GM12878 (cell line): ENCODE data around the gene TMEM138. TPM values are rescaled to one million over a fixed set of nuclear protein-coding genes. Genes with fewer than 3 reads are reported as not detected.

Source experiments
- BCL3 ChIP-seq: IDR thresholded peaks from 2 replicates; pipeline ENCODE4 v1.6.1; 2011; ENCODE audit warnings: borderline replicate concordance, low read depth, mild to moderate bottlenecking, moderate library complexity, low read length; ENCODE audit not compliant: insufficient read depth, poor library complexity, severe bottlenecking
- BHLHE40 ChIP-seq, 2 experiments: fragments of 450-650 bp in 1 of 2; IDR thresholded peaks; 2 replicates each; pipeline ENCODE4 v1.6.1; 2011 to 2017; ENCODE audit warnings: low read depth in 2 of 2, borderline replicate concordance in 1 of 2, improper control_type of control experiment in 1 of 2, low read length in 1 of 2, mild to moderate bottlenecking in 1 of 2
- EGR1 ChIP-seq, 2 experiments: IDR thresholded peaks; 1 replicate in 1 of 2; 2 replicates in 1 of 2; pipeline ENCODE4 v1.6.1; 2011 to 2012; ENCODE audit warnings: low read depth in 2 of 2, low read length in 2 of 2, borderline replicate concordance in 1 of 2, mild to moderate bottlenecking in 1 of 2, moderate library complexity in 1 of 2
- ETV6 ChIP-seq, 2 experiments: fragments of 450-650 bp in 1 of 2; IDR thresholded peaks in 1 of 2; conservative IDR thresholded peaks in 1 of 2; 2 replicates each; pipeline ENCODE4 v1.6.1; 2014; ENCODE audit warnings: antibody characterized with exemption in 1 of 2, borderline replicate concordance in 1 of 2, low read depth in 1 of 2, mild to moderate bottlenecking in 1 of 2, moderate library complexity in 1 of 2
- KLF5 ChIP-seq: fragments of 450-650 bp; IDR thresholded peaks from 2 replicates; pipeline ENCODE4 v1.6.1; 2014; ENCODE audit warnings: mild to moderate bottlenecking; ENCODE audit not compliant: partially characterized antibody
- MLLT1 ChIP-seq: fragments of 450-650 bp; IDR thresholded peaks from 2 replicates; pipeline ENCODE4 v1.6.1; 2016; ENCODE audit warnings: mild to moderate bottlenecking
- NBN ChIP-seq: fragments of 450-650 bp; IDR thresholded peaks from 2 replicates; pipeline ENCODE4 v1.6.1; 2016
- NR2C1 ChIP-seq: fragments of 450-650 bp; IDR thresholded peaks from 2 replicates; pipeline ENCODE4 v1.6.1; 2017; ENCODE audit warnings: antibody characterized with exemption, mild to moderate bottlenecking, moderate library complexity
- NRF1 ChIP-seq: conservative IDR thresholded peaks from 2 replicates; pipeline ENCODE4 v1.6.1; 2011; ENCODE audit warnings: mild to moderate bottlenecking, low read depth, low read length, improper control_type of control experiment
- PAX5 ChIP-seq: IDR thresholded peaks from 2 replicates; pipeline ENCODE4 v1.6.1; 2011; ENCODE audit warnings: low read depth, low read length, borderline replicate concordance
- PKNOX1 ChIP-seq: fragments of 450-650 bp; IDR thresholded peaks from 2 replicates; pipeline ENCODE4 v1.6.1; 2016; ENCODE audit warnings: mild to moderate bottlenecking
- RBBP5 ChIP-seq: fragments of 200-600 bp; sonication (generic); conservative IDR thresholded peaks from 2 replicates; pipeline ENCODE4 v1.6.1; 2016
- SIX5 ChIP-seq: IDR thresholded peaks from 2 replicates; pipeline ENCODE4 v1.6.1; 2011; ENCODE audit warnings: mild to moderate bottlenecking, low read depth, low read length, moderate library complexity; ENCODE audit not compliant: severe bottlenecking
- SKIL ChIP-seq: fragments of 450-650 bp; IDR thresholded peaks from 2 replicates; pipeline ENCODE4 v1.6.1; 2017; ENCODE audit warnings: mild to moderate bottlenecking, low read depth, inconsistent platforms; ENCODE audit not compliant: poor library complexity, severe bottlenecking
- SP1 ChIP-seq: IDR thresholded peaks from one replicate; pipeline ENCODE4 v1.6.1; 2011; ENCODE audit warnings: low read depth, low read length
- SREBF2 ChIP-seq: IDR thresholded peaks from 2 replicates; pipeline ENCODE4 v1.6.1; 2012; ENCODE audit warnings: mild to moderate bottlenecking, low read length
- SRF ChIP-seq, 2 experiments: IDR thresholded peaks; 2 replicates each; pipeline ENCODE4 v1.6.1; 2011; ENCODE audit warnings: low read depth in 2 of 2, low read length in 2 of 2, mild to moderate bottlenecking in 1 of 2, moderate library complexity in 1 of 2
- ZSCAN29 ChIP-seq: fragments of 450-650 bp; IDR thresholded peaks from 2 replicates; pipeline ENCODE4 v1.6.1; 2017; ENCODE audit warnings: mild to moderate bottlenecking, moderate library complexity
- ZZZ3 ChIP-seq: IDR thresholded peaks from 2 replicates; pipeline ENCODE4 v1.6.1; 2011; ENCODE audit warnings: low read depth; ENCODE audit not compliant: control insufficient read depth, insufficient read length
- polyA plus RNA-seq, 11 experiments: library from polyadenylated mRNA; depleted of rRNA in 4 of 11; unstranded in 6 of 11; stranded (reverse) in 5 of 11; fragments of >200 nt; fragmentation: Nextera tagmentation in 4 of 11; fragmentation: Illumina TruSeq in 1 of 11; extraction: Ambion mirVana in 4 of 11; extraction: Trizol in 1 of 11; gene quantifications; 1 replicate in 1 of 11; 2 replicates in 10 of 11; pipeline versions ENCODE4 v1.2.1 to v1.2.3, GENCODE V29; 2011 to 2016; ENCODE audit warnings: inconsistent platforms in 2 of 11, missing spikeins in 2 of 11, low read depth in 1 of 11
- total RNA-seq, 4 experiments: library from RNA; depleted of rRNA in 3 of 4; stranded (reverse); fragments of >200 nt in 3 of 4; fragmentation: Illumina TruSeq in 1 of 4; extraction: Trizol in 1 of 4; gene quantifications; 2 replicates each; pipeline versions ENCODE4 v1.2.1 to v1.2.3, GENCODE V29; 2013 to 2021

The TMEM138 gene
- total and polyA plus RNA-seq, 10 of the 15 experiments (the other 5 are each of a cell fraction or from before 2014, with no cell fraction given) = 28.5 to 116 (median 73.4) TPM

GRCh38 chr11:61370349-61371005 lies 8.3 kb downstream of the TMEM138 start (continued):
- TF ChIP-seq SKIL = no peak
- no peak for TF ChIP-seq BCL3
- TF ChIP-seq SREBF2 = no peak
- no peak for TF ChIP-seq EGR1 (IDR thresholded peaks at IDR 0.05; ENCODE audit: borderline replicate concordance in 1 of 2, low read depth in 2 of 2, low read length in 2 of 2)
- no peak for TF ChIP-seq SRF (IDR thresholded peaks at IDR 0.05; ENCODE audit: low read depth in 2 of 2, low read length in 2 of 2)
- no peak for TF ChIP-seq NBN
- TF ChIP-seq ZZZ3 = no peak
- no peak for TF ChIP-seq NRF1
- peak; percentile 76 for TF ChIP-seq PAX5
- no peak for TF ChIP-seq RBBP5
- no peak for TF ChIP-seq ZSCAN29
- no peak for TF ChIP-seq MLLT1
- no peak for TF ChIP-seq NR2C1
- TF ChIP-seq SP1 = no peak
- no peak for TF ChIP-seq PKNOX1
- TF ChIP-seq ETV6 (conservative IDR thresholded peaks at IDR 0.05 in 1 of 2, IDR thresholded peaks at IDR 0.05 in 1 of 2; ENCODE audit: borderline replicate concordance in 1 of 2, low read depth in 1 of 2) = no peak
- TF ChIP-seq SIX5 = no peak
- TF ChIP-seq BHLHE40 (IDR thresholded peaks at IDR 0.05; ENCODE audit: borderline replicate concordance in 1 of 2, low read depth in 2 of 2, low read length in 1 of 2) = peak in 1 of 2 experiments; percentile 11; a peak in 1 of 4 replicates
- TF ChIP-seq KLF5 = no peak
